Measurements from ENCODE around the gene LIN7B. TPM values are rescaled to one million over a fixed set of nuclear protein-coding genes. Genes with fewer than 3 reads are reported as not detected.

The LIN7B gene
- total and polyA plus RNA-seq, 2 of the 13 experiments (the other 11 are each of a cell fraction or from before 2014, with no cell fraction given) = 5.3 to 7.6 TPM

- TF ChIP-seq ZFP91 (CRISPR knock-in tag; IDR thresholded peaks at IDR 0.05; ENCODE audit: borderline replicate concordance) = peak; percentile 81; the same call in 1 of the 2 replicates
- TF ChIP-seq, protein P1, sequence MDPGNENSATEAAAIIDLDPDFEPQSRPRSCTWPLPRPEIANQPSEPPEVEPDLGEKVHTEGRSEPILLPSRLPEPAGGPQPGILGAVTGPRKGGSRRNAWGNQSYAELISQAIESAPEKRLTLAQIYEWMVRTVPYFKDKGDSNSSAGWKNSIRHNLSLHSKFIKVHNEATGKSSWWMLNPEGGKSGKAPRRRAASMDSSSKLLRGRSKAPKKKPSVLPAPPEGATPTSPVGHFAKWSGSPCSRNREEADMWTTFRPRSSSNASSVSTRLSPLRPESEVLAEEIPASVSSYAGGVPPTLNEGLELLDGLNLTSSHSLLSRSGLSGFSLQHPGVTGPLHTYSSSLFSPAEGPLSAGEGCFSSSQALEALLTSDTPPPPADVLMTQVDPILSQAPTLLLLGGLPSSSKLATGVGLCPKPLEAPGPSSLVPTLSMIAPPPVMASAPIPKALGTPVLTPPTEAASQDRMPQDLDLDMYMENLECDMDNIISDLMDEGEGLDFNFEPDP (CRISPR knock-in tag; conservative IDR thresholded peaks at IDR 0.05) = 0 out of 2 replicates have a peak, but pooled peaks have one; percentile 41
- TF ChIP-seq, protein P2, sequence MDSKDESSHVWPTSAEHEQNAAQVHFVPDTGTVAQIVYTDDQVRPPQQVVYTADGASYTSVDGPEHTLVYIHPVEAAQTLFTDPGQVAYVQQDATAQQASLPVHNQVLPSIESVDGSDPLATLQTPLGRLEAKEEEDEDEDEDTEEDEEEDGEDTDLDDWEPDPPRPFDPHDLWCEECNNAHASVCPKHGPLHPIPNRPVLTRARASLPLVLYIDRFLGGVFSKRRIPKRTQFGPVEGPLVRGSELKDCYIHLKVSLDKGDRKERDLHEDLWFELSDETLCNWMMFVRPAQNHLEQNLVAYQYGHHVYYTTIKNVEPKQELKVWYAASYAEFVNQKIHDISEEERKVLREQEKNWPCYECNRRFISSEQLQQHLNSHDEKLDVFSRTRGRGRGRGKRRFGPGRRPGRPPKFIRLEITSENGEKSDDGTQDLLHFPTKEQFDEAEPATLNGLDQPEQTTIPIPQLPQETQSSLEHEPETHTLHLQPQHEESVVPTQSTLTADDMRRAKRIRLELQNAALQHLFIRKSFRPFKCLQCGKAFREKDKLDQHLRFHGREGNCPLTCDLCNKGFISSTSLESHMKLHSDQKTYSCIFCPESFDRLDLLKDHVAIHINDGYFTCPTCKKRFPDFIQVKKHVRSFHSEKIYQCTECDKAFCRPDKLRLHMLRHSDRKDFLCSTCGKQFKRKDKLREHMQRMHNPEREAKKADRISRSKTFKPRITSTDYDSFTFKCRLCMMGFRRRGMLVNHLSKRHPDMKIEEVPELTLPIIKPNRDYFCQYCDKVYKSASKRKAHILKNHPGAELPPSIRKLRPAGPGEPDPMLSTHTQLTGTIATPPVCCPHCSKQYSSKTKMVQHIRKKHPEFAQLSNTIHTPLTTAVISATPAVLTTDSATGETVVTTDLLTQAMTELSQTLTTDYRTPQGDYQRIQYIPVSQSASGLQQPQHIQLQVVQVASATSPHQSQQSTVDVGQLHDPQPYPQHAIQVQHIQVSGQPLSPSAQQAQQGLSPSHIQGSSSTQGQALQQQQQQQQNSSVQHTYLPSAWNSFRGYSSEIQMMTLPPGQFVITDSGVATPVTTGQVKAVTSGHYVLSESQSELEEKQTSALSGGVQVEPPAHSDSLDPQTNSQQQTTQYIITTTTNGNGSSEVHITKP (CRISPR knock-in tag; IDR thresholded peaks at IDR 0.05; ENCODE audit: low read depth) = peak; percentile 69; the same call in 1 of the 2 replicates
- no peak for TF ChIP-seq ZSCAN30 (CRISPR knock-in tag; IDR thresholded peaks at IDR 0.05)
- TF ChIP-seq ZFAT (CRISPR knock-in tag; conservative IDR thresholded peaks at IDR 0.05) = no peak
- TF ChIP-seq ZFP37 (CRISPR knock-in tag; IDR thresholded peaks at IDR 0.05; ENCODE audit: borderline replicate concordance) = no peak
- no peak for TF ChIP-seq ZNF230 (CRISPR knock-in tag; IDR thresholded peaks at IDR 0.05)
- TF ChIP-seq ZBTB44 (CRISPR knock-in tag; IDR thresholded peaks at IDR 0.05) = no peak
- TF ChIP-seq ZSCAN29 (CRISPR knock-in tag; conservative IDR thresholded peaks at IDR 0.05) = no peak
- TF ChIP-seq, protein P3, sequence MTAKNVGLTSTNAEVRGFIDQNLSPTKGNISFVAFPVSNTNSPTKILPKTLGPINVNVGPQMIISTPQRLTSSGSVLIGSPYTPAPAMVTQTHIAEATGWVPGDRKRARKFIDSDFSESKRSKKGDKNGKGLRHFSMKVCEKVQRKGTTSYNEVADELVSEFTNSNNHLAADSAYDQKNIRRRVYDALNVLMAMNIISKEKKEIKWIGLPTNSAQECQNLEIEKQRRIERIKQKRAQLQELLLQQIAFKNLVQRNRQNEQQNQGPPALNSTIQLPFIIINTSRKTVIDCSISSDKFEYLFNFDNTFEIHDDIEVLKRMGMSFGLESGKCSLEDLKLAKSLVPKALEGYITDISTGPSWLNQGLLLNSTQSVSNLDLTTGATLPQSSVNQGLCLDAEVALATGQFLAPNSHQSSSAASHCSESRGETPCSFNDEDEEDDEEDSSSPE (CRISPR knock-in tag; IDR thresholded peaks at IDR 0.05) = no peak
- no peak for TF ChIP-seq SMARCE1 (IDR thresholded peaks at IDR 0.05; ENCODE audit: borderline replicate concordance)
- no peak for TF ChIP-seq MXD4 (CRISPR knock-in tag; IDR thresholded peaks at IDR 0.05)
- TF ChIP-seq, protein P4, sequence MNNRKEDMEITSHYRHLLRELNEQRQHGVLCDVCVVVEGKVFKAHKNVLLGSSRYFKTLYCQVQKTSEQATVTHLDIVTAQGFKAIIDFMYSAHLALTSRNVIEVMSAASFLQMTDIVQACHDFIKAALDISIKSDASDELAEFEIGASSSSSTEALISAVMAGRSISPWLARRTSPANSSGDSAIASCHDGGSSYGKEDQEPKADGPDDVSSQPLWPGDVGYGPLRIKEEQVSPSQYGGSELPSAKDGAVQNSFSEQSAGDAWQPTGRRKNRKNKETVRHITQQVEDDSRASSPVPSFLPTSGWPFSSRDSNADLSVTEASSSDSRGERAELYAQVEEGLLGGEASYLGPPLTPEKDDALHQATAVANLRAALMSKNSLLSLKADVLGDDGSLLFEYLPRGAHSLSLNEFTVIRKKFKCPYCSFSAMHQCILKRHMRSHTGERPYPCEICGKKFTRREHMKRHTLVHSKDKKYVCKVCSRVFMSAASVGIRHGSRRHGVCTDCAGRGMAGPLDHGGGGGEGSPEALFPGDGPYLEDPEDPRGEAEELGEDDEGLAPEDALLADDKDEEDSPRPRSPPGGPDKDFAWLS (CRISPR knock-in tag; IDR thresholded peaks at IDR 0.05; ENCODE audit: borderline replicate concordance) = no peak
Observed at GRCh38 chr19:49114630-49115363, 627 bp downstream of the LIN7B start (continued).

Measured in HepG2 (cell line).